DMS53 treated with DMSO at 0.1 percent for 48 hours (cell line): ENCODE data around the gene ZYG11B.
A peak's percentile ranks its signal among the peaks of the same experiment; 100 is the strongest.
"Not testable (repeated sequence)": the region's sequence is repeated elsewhere in the genome, so short reads cannot be mapped to it uniquely, and the experiment has no call there.

Source experiments
- DNase-seq: peaks from one replicate; lab custom pipeline; 2025; ENCODE audit not compliant: unreplicated experiment; lab: John Stamatoyannopoulos, UW

The ZYG11B gene

GRCh38 chr1:52751589-52752483 is 25.6 kb downstream of the ZYG11B start:
- DNase-seq: no peak

DNA sequence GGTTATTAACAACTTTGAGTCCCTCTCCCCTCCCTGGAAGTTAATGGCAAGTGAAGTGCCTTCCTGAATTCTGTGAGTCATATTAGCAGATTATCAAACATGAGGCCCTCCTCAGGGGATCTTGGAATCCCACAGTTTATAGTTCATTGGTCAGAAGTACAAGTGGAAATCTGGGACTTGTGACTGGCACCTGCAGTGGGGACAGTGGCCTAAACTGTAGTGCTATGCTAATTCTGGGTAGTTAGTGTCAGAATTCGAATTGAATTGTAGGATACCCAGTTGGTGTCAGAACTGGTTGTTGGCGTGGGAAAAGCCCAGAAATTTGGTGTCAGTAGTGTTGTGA is 26.2 kb downstream of the ZYG11B start:
- DNase-seq: no peak

GRCh38 chr1:52753169-52753568 is 26.9 kb downstream of the ZYG11B start:
- DNase-seq: no peak

- no peak for DNase-seq
Measured at GRCh38 chr1:52756020-52756419, 29.8 kb downstream of the ZYG11B start.

GRCh38 chr1:52759908-52760307 is 33.7 kb downstream of the ZYG11B start:
- DNase-seq: no peak

- no peak for DNase-seq
Measured at GRCh38 chr1:52767596-52768280, 41.5 kb downstream of the ZYG11B start.

DNA sequence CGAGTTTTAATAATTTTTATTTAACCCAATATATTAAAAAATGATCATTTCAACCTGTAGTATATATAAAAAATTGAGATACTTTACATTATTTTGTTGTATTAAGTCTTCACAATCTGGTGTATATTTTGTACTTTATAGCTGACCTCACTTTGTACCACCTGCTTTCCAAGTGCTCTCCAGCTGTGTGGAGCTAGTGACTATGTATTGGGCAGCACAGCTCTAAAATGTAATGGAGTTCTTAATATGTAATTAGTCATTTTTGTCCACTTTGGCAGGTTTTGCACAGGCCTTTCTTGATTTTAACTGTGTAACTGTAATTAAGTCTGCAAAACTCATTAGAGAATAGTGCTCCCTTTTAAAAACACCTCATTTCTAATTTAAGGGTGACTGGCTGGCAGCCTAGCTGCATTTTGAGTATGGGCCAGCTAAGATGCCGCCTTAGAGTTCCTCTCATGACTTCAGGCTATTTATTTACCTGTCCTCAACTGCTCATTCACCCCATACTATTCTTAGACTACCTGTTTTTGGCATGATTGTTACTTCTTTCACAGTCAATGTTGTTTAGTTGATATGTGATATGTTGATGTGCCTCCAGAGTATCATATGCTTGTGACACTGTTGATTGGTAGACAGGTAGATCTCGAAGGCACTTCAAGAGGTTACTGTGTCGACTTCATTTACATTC is 43.2 kb downstream of the ZYG11B start:
- DNase-seq: no peak

DNA sequence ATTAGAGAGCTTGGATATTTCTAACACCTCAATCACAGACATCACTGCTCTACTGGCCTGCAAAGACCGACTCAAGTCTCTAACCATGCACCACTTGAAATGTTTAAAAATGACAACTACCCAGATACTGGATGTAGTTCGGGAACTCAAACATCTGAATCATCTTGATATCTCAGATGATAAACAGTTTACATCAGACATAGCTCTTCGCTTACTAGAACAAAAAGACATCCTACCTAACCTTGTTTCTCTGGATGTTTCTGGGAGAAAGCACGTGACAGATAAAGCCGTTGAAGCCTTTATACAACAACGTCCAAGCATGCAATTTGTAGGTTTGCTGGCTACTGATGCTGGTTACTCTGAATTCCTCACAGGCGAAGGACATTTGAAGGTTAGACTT is 45.1 kb downstream of the ZYG11B start:
- DNase-seq: no peak

GRCh38 chr1:52786148-52786547 is 59.9 kb downstream of the ZYG11B start:
- DNase-seq: no peak

DNA sequence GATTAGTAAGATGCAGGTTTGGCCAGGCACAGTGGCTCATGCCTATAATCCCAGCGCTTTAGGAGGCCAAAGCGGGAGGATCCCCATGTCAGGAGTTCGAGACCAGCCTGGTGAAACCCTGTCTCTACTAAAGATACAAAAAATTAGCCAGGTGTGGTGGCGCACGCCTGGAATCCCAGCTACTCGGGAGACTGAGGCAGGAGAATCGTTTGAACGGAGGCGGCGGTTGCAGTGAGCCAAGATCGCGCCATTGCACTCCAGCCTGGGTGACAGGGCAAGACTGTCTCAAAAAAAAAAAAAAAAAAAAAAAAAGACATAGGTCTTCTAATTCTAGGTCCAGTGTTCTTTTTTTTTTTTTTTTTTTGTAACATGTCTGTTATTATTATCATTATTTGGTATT is 64.2 kb downstream of the ZYG11B start:
- DNase-seq: not testable (repeated sequence)

DNA sequence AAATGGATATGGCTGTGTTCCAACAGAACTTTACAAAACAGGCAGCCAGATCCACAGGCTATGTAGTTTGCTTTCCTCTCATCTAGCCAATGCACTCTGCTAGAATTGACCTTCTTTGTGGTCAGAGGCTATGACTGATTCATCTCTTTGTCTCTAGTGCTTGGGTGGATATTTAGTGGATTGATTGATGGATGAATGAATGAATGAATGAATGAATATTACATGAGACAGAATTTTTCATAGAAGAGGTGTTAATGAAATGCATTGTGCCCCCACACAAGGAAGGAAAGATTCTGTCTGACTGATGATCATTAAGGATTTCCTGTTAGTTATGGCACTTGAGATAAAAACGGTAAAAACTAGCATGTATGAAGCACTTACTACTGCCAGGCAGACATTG is 65.8 kb downstream of the ZYG11B start:
- no peak for DNase-seq

GRCh38 chr1:52793717-52794116 is 67.5 kb downstream of the ZYG11B start:
- not testable (repeated sequence) for DNase-seq

DNA sequence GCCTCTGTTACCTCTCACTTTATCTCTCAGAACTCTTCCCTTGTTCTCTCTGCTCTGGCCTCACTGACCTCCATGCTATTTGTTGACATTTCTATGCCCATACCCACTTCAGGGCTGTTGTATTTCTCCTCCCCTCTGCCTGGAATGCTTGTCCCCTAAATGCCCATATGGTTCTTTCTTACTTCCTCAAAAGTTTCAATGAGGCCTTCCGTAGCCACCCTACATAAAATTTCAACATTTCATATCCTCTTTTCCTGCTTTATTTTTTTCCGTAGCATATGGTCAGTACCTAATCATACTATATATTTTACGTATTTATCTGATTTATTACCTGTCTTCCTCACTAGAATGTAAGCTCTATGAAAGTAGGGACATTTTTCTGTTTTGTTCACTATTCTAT is 69.2 kb downstream of the ZYG11B start:
- no peak for DNase-seq

DNA sequence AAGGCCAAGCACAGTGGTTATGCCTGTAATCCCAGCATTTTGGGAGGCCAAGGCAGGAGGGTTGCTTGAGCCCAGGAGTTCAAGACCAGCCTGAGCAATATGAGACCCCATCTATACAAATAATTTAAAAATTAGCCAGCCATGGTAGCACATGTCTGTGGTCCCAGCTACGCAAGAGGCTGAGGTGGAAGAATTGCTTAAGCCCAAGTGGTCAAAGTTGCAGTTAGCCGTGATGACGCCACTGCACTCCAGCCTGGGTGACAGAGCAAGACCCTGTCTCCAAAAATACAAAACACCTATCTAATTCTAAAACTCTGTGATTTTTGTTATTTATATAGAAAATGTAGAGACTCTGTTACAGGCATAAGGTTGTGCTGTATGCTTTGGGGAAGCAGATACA is 72.1 kb downstream of the ZYG11B start:
- no peak for DNase-seq

- DNase-seq: no peak
Measured at GRCh38 chr1:52801011-52801410, 74.8 kb downstream of the ZYG11B start.

DNA sequence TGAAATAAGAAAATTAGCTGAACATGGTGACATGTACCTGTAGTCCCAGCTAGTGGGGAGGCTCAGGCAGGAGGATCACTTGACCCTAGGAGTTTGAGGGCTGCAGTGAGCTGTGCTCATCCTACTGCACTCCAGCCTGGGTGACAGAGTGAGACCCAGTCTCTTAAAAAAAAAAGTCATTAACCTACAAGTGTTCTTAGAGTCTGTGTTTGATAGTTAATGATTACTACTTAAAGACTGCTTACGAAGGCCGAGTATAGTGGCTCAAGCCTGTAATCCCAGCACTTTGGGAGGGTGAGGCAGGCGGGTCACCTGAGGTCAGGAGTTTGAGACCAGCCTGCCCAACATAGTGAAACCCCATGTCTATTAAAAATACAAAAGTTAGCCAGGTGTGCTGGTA is 77.8 kb downstream of the ZYG11B start:
- not testable (repeated sequence) for DNase-seq

DNA sequence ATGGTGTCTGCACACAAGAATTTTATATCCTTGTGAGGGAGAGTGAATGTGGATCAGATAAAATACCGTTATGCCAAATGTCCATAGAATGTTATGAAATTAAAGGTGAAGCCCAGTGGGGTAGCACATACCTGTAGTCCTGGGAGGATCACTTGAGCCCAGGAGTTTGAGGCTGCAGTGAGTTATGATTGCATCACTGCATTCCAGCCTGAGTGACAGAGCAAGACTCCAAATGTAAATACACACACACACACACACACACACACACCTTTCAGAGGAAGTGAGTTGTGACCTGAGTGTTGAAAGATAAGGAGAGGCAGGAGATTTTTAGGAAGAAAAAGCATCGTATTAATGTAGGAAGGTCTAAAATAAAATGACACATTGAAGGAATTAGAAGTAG is 88.2 kb downstream of the ZYG11B start:
- no peak for DNase-seq

GRCh38 chr1:52820830-52821229 is 94.6 kb downstream of the ZYG11B start:
- DNase-seq: not testable (repeated sequence)

GRCh38 chr1:52825868-52826267 is 99.6 kb downstream of the ZYG11B start:
- peak; percentile 37 for DNase-seq

GRCh38 chr1:52834798-52835197 is 108.5 kb downstream of the ZYG11B start:
- no peak for DNase-seq

DNA sequence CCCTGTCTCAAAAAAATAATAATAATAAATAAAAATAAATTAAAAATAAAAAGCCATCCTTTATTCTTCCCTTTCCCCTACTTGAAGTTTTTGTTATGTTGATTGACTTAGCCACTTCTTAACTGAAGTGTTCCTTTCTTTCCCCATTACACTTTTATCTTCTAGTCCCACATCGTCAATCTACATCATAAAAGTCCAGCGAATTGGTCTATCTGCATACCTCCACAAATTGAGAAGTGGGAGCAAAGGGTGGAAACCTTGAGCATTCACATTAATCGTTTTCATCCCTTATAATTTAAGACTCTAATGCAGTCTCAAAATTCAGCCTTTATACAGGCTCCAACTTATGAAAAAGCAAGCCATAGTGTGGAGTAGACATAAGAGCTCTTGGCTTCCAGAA is 109.8 kb downstream of the ZYG11B start:
- DNase-seq: no peak

- not testable (repeated sequence) for DNase-seq
Measured at GRCh38 chr1:52839175-52839574, 112.9 kb downstream of the ZYG11B start.
